AG04450 (cell line): ENCODE measurements around the gene OR6B1. TPM values are rescaled to one million over a fixed set of nuclear protein-coding genes. Genes with fewer than 3 reads are reported as not detected.

ENCODE experiments used
- CTCF ChIA-PET: fragments of 300-600, 350-600 bp; formaldehyde crosslinking; extraction: SDS; loops from one replicate; lab custom pipeline; 2022; ENCODE audit warnings: antibody characterized with exemption, inconsistent platforms; lab: Charles Lee
- POLR2A ChIA-PET: fragments of 350-600 bp; formaldehyde crosslinking; extraction: SDS; loops from one replicate; lab custom pipeline; 2021; ENCODE audit warnings: antibody characterized with exemption, inconsistent platforms; lab: Yijun Ruan, JAX
- DNase-seq: peaks from one replicate; pipeline ENCODE4 v3.0.0-alpha.2; 2011; ENCODE audit warnings: low read depth, low spot score
- H3K27ac ChIP-seq: one replicate; pipeline ENCODE4 v1.5.1; 2012; ENCODE audit warnings: low read depth, low read length, control low read depth
- H3K27me3 ChIP-seq: one replicate; pipeline ENCODE4 v1.6.0; 2012; ENCODE audit warnings: low read length; ENCODE audit not compliant: control insufficient read depth, insufficient read depth
- H3K4me3 ChIP-seq: 2 replicates; pipeline ENCODE4 v1.5.1; 2011; ENCODE audit warnings: mild to moderate bottlenecking, low read depth, low read length, control low read depth
- H3K9me3 ChIP-seq: 2 replicates; pipeline ENCODE4 v1.5.1; 2012; ENCODE audit warnings: low read length; ENCODE audit not compliant: control insufficient read depth, insufficient read depth
- CTCF ChIP-seq: IDR thresholded peaks from 2 replicates; pipeline ENCODE4 v1.5.1; 2011; ENCODE audit warnings: low read depth, low read length, control low read depth, inconsistent platforms
- polyA plus RNA-seq: library from polyadenylated mRNA; depleted of rRNA; stranded (reverse); fragments of >200 nt; gene quantifications from 2 replicates; pipeline ENCODE4 v1.2.3, GENCODE V29; 2011

Gene OR6B1
- polyA plus RNA-seq, 1 experiment, result not detected

DNA sequence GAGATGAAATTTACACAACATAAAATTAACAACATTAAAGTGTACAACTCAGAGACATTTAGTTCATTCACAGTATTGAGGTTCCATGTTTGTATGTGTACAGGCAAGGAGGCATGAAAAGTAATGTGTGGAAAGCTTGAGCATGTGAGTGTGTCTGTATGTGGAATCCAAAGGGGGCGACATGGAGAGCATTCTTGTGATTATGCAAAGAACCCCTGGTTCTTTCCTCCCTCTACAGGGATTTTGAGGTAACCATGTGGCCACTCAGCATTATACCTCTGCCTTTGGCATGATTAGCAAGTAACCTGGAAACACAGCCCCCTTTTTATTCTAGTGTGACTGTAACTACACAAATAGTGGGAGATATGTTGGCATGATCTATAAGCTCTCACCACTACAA is 24.5 kb upstream of the OR6B1 start:
- POLR2A ChIA-PET, result no interaction called here
- Histone ChIP-seq H3K9me3 (no peaks in the 10 kb centered on the region), H3K27me3 (no peaks in the 10 kb centered on the region), H3K27ac (no peak overlapping the region), H3K4me3 (no peak overlapping the region)
- TF ChIP-seq CTCF, result no peak
- no peak for DNase-seq
- CTCF ChIA-PET, result interaction anchor here (1.1 kb wide), 1 partner anchor 36 kb away, joined by 3 read pairs; no protein-coding TSS in a partner anchor

GRCh38 chr7:143978585-143978984 is 21.5 kb upstream of the OR6B1 start:
- no peak for TF ChIP-seq CTCF
- ChIA-PET POLR2A (no interaction called here), CTCF (no interaction called here)
- no peak overlapping the region for H3K4me3 ChIP-seq
- H3K27me3 ChIP-seq, result no peaks in the 10 kb centered on the region
- H3K27ac ChIP-seq, result no peak overlapping the region
- H3K9me3 ChIP-seq, result peaks cover 3% of the 10 kb centered on the region; the same call in 1 of the 2 replicates
- no peak for DNase-seq

DNA sequence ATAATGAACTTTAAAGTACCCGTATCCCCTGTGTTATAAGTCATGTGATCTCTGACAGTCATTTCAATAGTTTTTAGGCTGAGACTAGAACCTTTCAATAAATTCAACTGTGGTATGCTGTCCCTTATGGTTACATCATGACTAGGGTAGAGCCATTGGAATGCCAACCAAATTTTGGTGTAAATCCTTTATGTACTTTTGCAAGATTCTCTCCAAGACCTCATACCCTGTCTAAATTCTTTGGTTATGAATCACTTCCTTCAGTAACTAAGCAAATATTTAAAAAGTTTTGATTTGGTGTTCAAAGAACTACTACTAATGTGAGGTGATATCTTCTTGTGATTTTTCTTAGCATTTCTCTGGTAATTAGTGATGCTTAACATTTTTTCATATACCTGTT is 20.8 kb upstream of the OR6B1 start:
- Histone ChIP-seq H3K4me3 (no peak overlapping the region), H3K9me3 (peaks cover 3% of the 10 kb centered on the region; the same call in 1 of the 2 replicates), H3K27ac (no peak overlapping the region), H3K27me3 (no peaks in the 10 kb centered on the region)
- CTCF ChIA-PET, result interaction anchor here (0.6 kb wide), 2 partner anchors 41 to 78 kb away, joined by 3 to 4 read pairs; partner anchors contain the start of gene TCAF1
- TF ChIP-seq CTCF, result no peak
- POLR2A ChIA-PET, result no interaction called here
- no peak for DNase-seq

DNA sequence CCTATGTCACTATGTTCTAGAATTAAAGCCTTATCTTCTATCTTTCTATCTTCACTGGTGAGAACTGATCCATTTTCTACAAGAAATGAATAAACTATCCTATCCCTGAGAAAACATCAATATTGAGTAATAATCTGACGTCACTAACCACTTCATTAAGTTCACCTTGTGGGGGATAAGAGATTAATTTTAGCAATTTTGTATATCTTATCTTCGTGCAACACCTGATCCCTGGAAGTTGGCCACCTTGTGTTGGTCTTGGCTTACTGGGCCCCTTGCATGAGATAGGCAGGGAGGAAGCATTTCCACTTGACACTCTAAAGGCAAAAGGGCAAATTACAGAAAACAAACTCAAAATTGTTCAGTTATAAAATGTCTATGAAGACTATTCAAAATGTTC is 20.1 kb upstream of the OR6B1 start:
- Histone ChIP-seq H3K27ac (no peak overlapping the region), H3K27me3 (no peaks in the 10 kb centered on the region), H3K9me3 (peaks cover 3% of the 10 kb centered on the region; the same call in 1 of the 2 replicates), H3K4me3 (no peak overlapping the region)
- ChIA-PET CTCF (interaction anchor here (0.6 kb wide), 2 partner anchors 40 to 78 kb away, joined by 3 to 4 read pairs; partner anchors contain the start of gene TCAF1), POLR2A (no interaction called here)
- no peak for DNase-seq
- TF ChIP-seq CTCF, result no peak

- ChIA-PET CTCF (no interaction called here), POLR2A (no interaction called here)
- H3K27me3 ChIP-seq, result no peaks in the 10 kb centered on the region
- no peak overlapping the region for H3K4me3 ChIP-seq
- DNase-seq, result no peak
- H3K27ac ChIP-seq, result no peak overlapping the region
- H3K9me3 ChIP-seq, result peaks cover 3% of the 10 kb centered on the region; the same call in 1 of the 2 replicates
- TF ChIP-seq CTCF, result no peak
Observed at GRCh38 chr7:143980746-143981510, 19.2 kb upstream of the OR6B1 start.
